ENCODE measurements around the gene SPAAR.

DNA sequence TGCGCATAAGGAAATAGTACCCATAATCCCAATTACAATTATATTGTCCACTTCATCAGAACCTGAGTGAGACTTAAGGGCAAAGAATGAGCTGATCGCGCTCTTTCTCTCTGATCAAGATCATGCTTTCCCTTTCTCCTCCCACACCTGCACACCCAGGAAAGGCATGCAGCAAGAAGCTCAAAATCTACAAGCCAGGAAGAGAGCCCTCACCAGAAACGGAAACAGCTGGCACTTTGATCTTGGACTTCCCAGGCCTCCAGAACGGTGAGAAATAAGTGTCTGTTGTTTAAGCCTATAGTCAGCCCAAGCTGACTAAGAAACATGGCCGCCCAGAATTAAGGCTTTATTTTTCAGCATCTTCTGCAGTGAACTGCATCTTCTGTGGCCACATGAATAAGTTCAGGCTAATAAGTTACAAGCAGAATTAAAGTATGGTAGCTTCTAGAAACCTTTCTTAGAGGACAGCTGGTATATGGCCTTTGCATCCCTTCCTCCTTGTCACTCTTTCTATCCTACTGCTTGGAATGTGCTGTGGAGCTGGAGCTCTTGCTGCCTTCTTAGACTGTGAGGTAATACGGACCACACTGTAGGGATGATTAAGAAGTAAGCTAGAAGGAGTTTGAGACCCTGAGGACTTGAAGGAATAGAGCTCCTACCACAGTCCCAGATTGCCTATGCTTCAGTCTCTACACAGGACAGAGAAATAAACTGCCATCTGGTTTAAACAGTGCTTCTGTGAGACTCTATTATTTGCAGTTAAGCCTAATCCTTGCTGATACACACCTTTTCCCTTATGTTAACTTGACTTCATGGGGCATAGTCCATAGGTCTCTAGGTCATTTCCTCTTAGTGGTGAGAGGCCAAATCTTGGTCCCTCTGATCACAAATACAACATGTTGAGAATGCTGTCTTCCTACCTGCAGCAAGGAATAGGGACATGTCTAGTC lies 31.4 kb downstream of the SPAAR start:
- no peak for TF ChIP-seq POLR2A (IDR thresholded peaks at IDR 0.05)
- TF ChIP-seq POLR2AphosphoS5 (IDR thresholded peaks at IDR 0.05), result no peak
